ENCODE measurements around the gene SECISBP2L. TPM values are rescaled to one million over a fixed set of nuclear protein-coding genes. Genes with fewer than 3 reads are reported as not detected.

Gene SECISBP2L
- polyA plus RNA-seq, 1 donor (not counting 4 experiments of a cell fraction or from before 2014, with no cell fraction given), result 15.4 TPM

GRCh38 chr15:49084285-49084570 lies 38.0 kb upstream of the SECISBP2L start:
- dilution Hi-C loops (cut with MboI; ENCODE audit: extremely low pct_ligation_motif_present, low sequenced_read_pairs), result no loop called here

GRCh38 chr15:49083401-49084284 lies 37.4 kb upstream of the SECISBP2L start:
- no peaks in the 10 kb centered on the region for H3K36me3 ChIP-seq (ENCODE audit: control insufficient read depth in 2 of 2, extremely low read depth in 1 of 2, insufficient read depth in 2 of 2, low read length in 2 of 2)
- no peaks in the 10 kb centered on the region for H3K9me1 ChIP-seq (ENCODE audit: control insufficient read depth, extremely low read depth, insufficient read depth, low read length)
- dilution Hi-C loops (cut with MboI; ENCODE audit: extremely low pct_ligation_motif_present, low sequenced_read_pairs), result no loop called here
- H4K20me1 ChIP-seq (ENCODE audit: control insufficient read depth, extremely low read depth, insufficient read depth, low read length), result no peaks in the 10 kb centered on the region
- TF ChIP-seq CTCF (optimal IDR thresholded peaks at IDR 0.05 in 1 of 3, IDR thresholded peaks at IDR 0.05 in 1 of 3, conservative IDR thresholded peaks at IDR 0.05 in 1 of 3; ENCODE audit: extremely low read depth in 1 of 3, insufficient read depth in 2 of 3, low read length in 3 of 3) (no peak), EZH2 (IDR thresholded peaks at IDR 0.05; ENCODE audit: low read length) (no peak)
- no peak overlapping the region for H3K4me2 ChIP-seq (ENCODE audit: control insufficient read depth, extremely low read depth, insufficient read depth, low read depth, low read length)
- H3K9ac ChIP-seq (ENCODE audit: control insufficient read depth, extremely low read depth, insufficient read depth, low read length), result no peak overlapping the region
- H2AFZ ChIP-seq (ENCODE audit: control insufficient read depth, low read length), result no peak overlapping the region
- H3K27ac ChIP-seq (ENCODE audit: control insufficient read depth, insufficient read depth, low read length), result no peak overlapping the region
- no peak overlapping the region for H3K4me3 ChIP-seq (ENCODE audit: control insufficient read depth in 2 of 3, extremely low read depth in 1 of 3, insufficient read depth in 2 of 3, low read depth in 1 of 3, low read length in 3 of 3)
- no peaks in the 10 kb centered on the region for H3K9me3 ChIP-seq (ENCODE audit: control insufficient read depth, low read depth, low read length)
- H3K27me3 ChIP-seq (ENCODE audit: control insufficient read depth, extremely low read depth, insufficient read depth, low read length), result no peaks in the 10 kb centered on the region
- FAIRE-seq (no peak), DNase-seq (ENCODE audit: low read depth, low spot score) (no peak)
- H3K79me2 ChIP-seq (ENCODE audit: control insufficient read depth, insufficient read depth, low read length), result no peaks in the 10 kb centered on the region
- H3K4me1 ChIP-seq (ENCODE audit: control insufficient read depth, extremely low read depth, insufficient read depth, low read length), result no peaks in the 10 kb centered on the region

More at GRCh38 chr15:49084285-49084570, 38.0 kb upstream of the SECISBP2L start:
- no peaks in the 10 kb centered on the region for H3K36me3 ChIP-seq (ENCODE audit: control insufficient read depth in 2 of 2, extremely low read depth in 1 of 2, insufficient read depth in 2 of 2, low read length in 2 of 2)
- TF ChIP-seq EZH2 (IDR thresholded peaks at IDR 0.05; ENCODE audit: low read length) (no peak), CTCF (optimal IDR thresholded peaks at IDR 0.05 in 1 of 3, IDR thresholded peaks at IDR 0.05 in 1 of 3, conservative IDR thresholded peaks at IDR 0.05 in 1 of 3; ENCODE audit: extremely low read depth in 1 of 3, insufficient read depth in 2 of 3, low read length in 3 of 3) (no peak)
- no peak for FAIRE-seq
- H3K27ac ChIP-seq (ENCODE audit: control insufficient read depth, insufficient read depth, low read length), result no peak overlapping the region
- no peaks in the 10 kb centered on the region for H3K27me3 ChIP-seq (ENCODE audit: control insufficient read depth, extremely low read depth, insufficient read depth, low read length)
- H3K79me2 ChIP-seq (ENCODE audit: control insufficient read depth, insufficient read depth, low read length), result no peaks in the 10 kb centered on the region
- H2AFZ ChIP-seq (ENCODE audit: control insufficient read depth, low read length), result no peak overlapping the region
- H3K9me3 ChIP-seq (ENCODE audit: control insufficient read depth, low read depth, low read length), result no peaks in the 10 kb centered on the region
- H3K4me3 ChIP-seq (ENCODE audit: control insufficient read depth in 2 of 3, extremely low read depth in 1 of 3, insufficient read depth in 2 of 3, low read depth in 1 of 3, low read length in 3 of 3), result no peak overlapping the region
- no peaks in the 10 kb centered on the region for H4K20me1 ChIP-seq (ENCODE audit: control insufficient read depth, extremely low read depth, insufficient read depth, low read length)
- H3K9me1 ChIP-seq (ENCODE audit: control insufficient read depth, extremely low read depth, insufficient read depth, low read length), result no peaks in the 10 kb centered on the region
- no peak overlapping the region for H3K9ac ChIP-seq (ENCODE audit: control insufficient read depth, extremely low read depth, insufficient read depth, low read length)
- H3K4me2 ChIP-seq (ENCODE audit: control insufficient read depth, extremely low read depth, insufficient read depth, low read depth, low read length), result no peak overlapping the region
- H3K4me1 ChIP-seq (ENCODE audit: control insufficient read depth, extremely low read depth, insufficient read depth, low read length), result no peaks in the 10 kb centered on the region
- DNase-seq (ENCODE audit: low read depth, low spot score), result no peak

All from keratinocyte (primary cell).